H1 (cell line): ENCODE results near the gene TGIF1. TPM values are rescaled to one million over a fixed set of nuclear protein-coding genes. Genes with fewer than 3 reads are reported as not detected.

Experiments
- CTCF ChIA-PET: fragments of 300-600 bp; sonication (Branson Sonifier 250); formaldehyde crosslinking; loops from one replicate; lab custom pipeline; 2021; ENCODE audit not compliant: partially characterized antibody; lab: Charles Lee
- POLR2A ChIA-PET: fragments of 300-600 bp; sonication (Branson Sonifier 250); formaldehyde crosslinking; loops from one replicate; lab custom pipeline; 2021; ENCODE audit warnings: inconsistent platforms; ENCODE audit not compliant: partially characterized antibody; lab: Charles Lee
- DNase-seq, 2 experiments: peaks; one replicate each; pipeline versions ENCODE4 v3.0.0 to v3.0.0-alpha.2; 2010 to 2022; ENCODE audit warnings: low spot score in 2 of 2, low read depth in 1 of 2, mixed read lengths in 1 of 2
- FAIRE-seq: peaks from 2 replicates; lab custom pipeline; 2011; peaks lifted over from hg19 to GRCh38; lab: Jason Lieb, UNC
- H2AFZ ChIP-seq: 2 replicates; pipeline ENCODE4 v1.8.1; 2012; ENCODE audit warnings: low read length, inconsistent platforms
- H2AK5ac ChIP-seq: 2 replicates; pipeline ENCODE4 v1.6.1; 2013; ENCODE audit warnings: low read depth, low read length
- H2BK120ac ChIP-seq: replicated peaks from 2 replicates; pipeline ENCODE3; 2013; ENCODE audit warnings: low read depth, low read length, inconsistent platforms
- H2BK12ac ChIP-seq: 2 replicates; pipeline ENCODE4 v1.6.1; 2013; ENCODE audit warnings: low read depth, low read length
- H2BK15ac ChIP-seq: 2 replicates; pipeline ENCODE4 v1.6.1; 2013; ENCODE audit warnings: low read length
- H2BK20ac ChIP-seq: 2 replicates; pipeline ENCODE4 v1.6.1; 2013; ENCODE audit warnings: low read length
- H2BK5ac ChIP-seq: 2 replicates; pipeline ENCODE4 v1.6.1; 2013; ENCODE audit warnings: low read depth, low read length
- H3K14ac ChIP-seq: 2 replicates; pipeline ENCODE4 v1.6.1; 2013; ENCODE audit warnings: inconsistent platforms; ENCODE audit not compliant: insufficient read length
- H3K18ac ChIP-seq: 2 replicates; pipeline ENCODE4 v1.6.1; 2013; ENCODE audit warnings: low read length; ENCODE audit errors: extremely low read depth
- H3K23ac ChIP-seq: 2 replicates; pipeline ENCODE4 v1.6.1; 2013; ENCODE audit warnings: inconsistent platforms; ENCODE audit not compliant: insufficient read length
- H3K23me2 ChIP-seq: 2 replicates; pipeline ENCODE4 v1.6.1; 2013; ENCODE audit warnings: low read depth, low read length
- H3K27ac ChIP-seq: 2 replicates; pipeline ENCODE4 v1.6.1; 2011; ENCODE audit warnings: low read depth, low read length, inconsistent platforms
- H3K27me3 ChIP-seq, 4 experiments: replicated peaks in 1 of 4; 1 replicate in 1 of 4; 2 replicates in 3 of 4; pipeline versions ENCODE4 v1.6.1 to v1.8.1; 2011 to 2013; ENCODE audit warnings: low read length in 3 of 4, mild to moderate bottlenecking in 3 of 4, inconsistent platforms in 2 of 4, mixed read lengths in 2 of 4, moderate library complexity in 1 of 4; ENCODE audit not compliant: control insufficient read depth in 3 of 4, insufficient read depth in 3 of 4; ENCODE audit errors: extremely low read depth in 1 of 4
- H3K36me3 ChIP-seq, 4 experiments: 2 replicates each; pipeline versions ENCODE4 v1.6.1 to v1.8.1; 2011 to 2013; ENCODE audit warnings: mild to moderate bottlenecking in 4 of 4, low read length in 3 of 4, moderate library complexity in 2 of 4, control low read depth in 1 of 4, inconsistent platforms in 1 of 4; ENCODE audit not compliant: insufficient read depth in 4 of 4, control insufficient read depth in 2 of 4
- H3K4ac ChIP-seq: replicated peaks from 2 replicates; pipeline ENCODE3; 2013; ENCODE audit warnings: low read length, low read depth, mixed read lengths, inconsistent platforms; ENCODE audit not compliant: insufficient read length
- H3K4me1 ChIP-seq, 4 experiments: replicated peaks in 1 of 4; 1 replicate in 1 of 4; 2 replicates in 3 of 4; pipeline versions ENCODE4 v1.6.1 to v1.8.1; 2011 to 2013; ENCODE audit warnings: low read length in 3 of 4, inconsistent platforms in 2 of 4, mixed read lengths in 1 of 4; ENCODE audit not compliant: insufficient read depth in 4 of 4, control insufficient read depth in 3 of 4
- H3K4me2 ChIP-seq, 2 experiments: 2 replicates each; pipeline versions ENCODE4 v1.6.1 to v1.8.1; 2011 to 2013; ENCODE audit warnings: low read depth in 2 of 2, low read length in 2 of 2, control low read depth in 1 of 2, inconsistent platforms in 1 of 2, mild to moderate bottlenecking in 1 of 2; ENCODE audit not compliant: insufficient read depth in 1 of 2
- H3K4me3 ChIP-seq, 4 experiments: fragments of 200-600, 300-600 bp in 1 of 4; sonication (generic), shearing (Covaris generic), sonication (Bioruptor Twin) in 1 of 4; 2 replicates each; pipeline versions ENCODE4 v1.5.1 to v1.8.1; 2011 to 2016; ENCODE audit warnings: low read length in 4 of 4, low read depth in 3 of 4, control low read depth in 2 of 4, inconsistent platforms in 2 of 4, mild to moderate bottlenecking in 2 of 4, mixed read lengths in 1 of 4, moderate library complexity in 1 of 4; ENCODE audit not compliant: insufficient read depth in 2 of 4; ENCODE audit errors: extremely low read depth in 1 of 4
- H3K56ac ChIP-seq: replicated peaks from 2 replicates; pipeline ENCODE3; 2013; ENCODE audit warnings: low read depth, mild to moderate bottlenecking, mixed read lengths, low read length, inconsistent platforms; ENCODE audit not compliant: insufficient read length
- H3K79me1 ChIP-seq: 2 replicates; pipeline ENCODE4 v1.6.1; 2013; ENCODE audit warnings: low read depth, low read length, control low read depth
- H3K79me2 ChIP-seq, 2 experiments: 2 replicates each; pipeline versions ENCODE4 v1.6.1 to v1.8.1; 2012 to 2013; ENCODE audit warnings: low read length in 2 of 2, mild to moderate bottlenecking in 2 of 2, inconsistent platforms in 1 of 2; ENCODE audit not compliant: insufficient read depth in 2 of 2, control insufficient read depth in 1 of 2
- H3K9ac ChIP-seq, 4 experiments: replicated peaks in 1 of 4; 1 replicate in 1 of 4; 2 replicates in 3 of 4; pipeline versions ENCODE4 v1.6.1 to v1.8.1; 2011 to 2013; ENCODE audit warnings: low read depth in 3 of 4, low read length in 3 of 4, control low read depth in 2 of 4, mild to moderate bottlenecking in 2 of 4, moderate library complexity in 2 of 4, inconsistent platforms in 1 of 4; ENCODE audit errors: extremely low read depth in 1 of 4
- H3K9me3 ChIP-seq, 2 experiments: 2 replicates each; pipeline versions ENCODE4 v1.6.1 to v1.8.1; 2012 to 2013; ENCODE audit warnings: mild to moderate bottlenecking in 2 of 2, moderate library complexity in 2 of 2, control low read depth in 1 of 2, inconsistent platforms in 1 of 2, low read depth in 1 of 2, low read length in 1 of 2, mixed read lengths in 1 of 2; ENCODE audit not compliant: insufficient read depth in 2 of 2
- H4K20me1 ChIP-seq, 2 experiments: replicated peaks in 1 of 2; 2 replicates each; pipeline versions ENCODE3 to v1.8.1; 2011 to 2013; ENCODE audit warnings: inconsistent platforms in 2 of 2, low read length in 2 of 2, mild to moderate bottlenecking in 1 of 2; ENCODE audit not compliant: insufficient read depth in 2 of 2, control insufficient read depth in 1 of 2
- H4K5ac ChIP-seq: 2 replicates; pipeline ENCODE4 v1.6.1; 2013; ENCODE audit warnings: low read length, low read depth, mixed read lengths, inconsistent platforms; ENCODE audit not compliant: insufficient read length
- H4K8ac ChIP-seq: 2 replicates; pipeline ENCODE4 v1.8.0; 2013; ENCODE audit warnings: mild to moderate bottlenecking, moderate library complexity, low read length, inconsistent platforms; ENCODE audit not compliant: insufficient read depth; ENCODE audit errors: extremely low read depth
- H4K91ac ChIP-seq: replicated peaks from 2 replicates; pipeline ENCODE3; 2013; ENCODE audit warnings: low read length, mixed read lengths, inconsistent platforms; ENCODE audit not compliant: insufficient read length
- POLR2AphosphoS5 ChIP-seq: IDR thresholded peaks from 2 replicates; pipeline ENCODE4 v1.6.1; 2011; ENCODE audit warnings: low read depth, low read length
- SIX5 ChIP-seq: IDR thresholded peaks from 2 replicates; pipeline ENCODE4 v1.6.1; 2011; ENCODE audit warnings: mild to moderate bottlenecking, low read depth, low read length
- WGBS, 2 experiments: shearing (Covaris generic) in 1 of 2; methylation state at CpG; one replicate each; pipeline versions ENCODE4 v1.1.6 to v1.1.7; 2013 to 2015; ENCODE audit warnings: low lambda C conversion rate in 2 of 2, mixed read lengths in 2 of 2, inconsistent platforms in 1 of 2, low coverage in 1 of 2, missing lambda C conversion rate in 1 of 2; ENCODE audit not compliant: insufficient replicate concordance in 2 of 2, insufficient coverage in 1 of 2, insufficient read length in 1 of 2; ENCODE audit errors: extremely low coverage in 1 of 2, missing lambda C conversion rate in 1 of 2; 5-methylcytosine and 5-hydroxymethylcytosine counted together
- polyA plus RNA-seq, 7 experiments: library from polyadenylated mRNA; depleted of rRNA in 3 of 7; stranded (reverse) in 5 of 7; unstranded in 2 of 7; fragments of >200 nt in 5 of 7; fragments of 200-250 nt in 2 of 7; gene quantifications; 1 replicate in 5 of 7; 2 replicates in 1 of 7; 4 replicates in 1 of 7; pipeline versions ENCODE4 v1.2.1 to v1.2.3, GENCODE V29; 2011 to 2013; ENCODE audit warnings: missing spikeins in 2 of 7, mixed read lengths in 2 of 7
- total RNA-seq: library from RNA; stranded (reverse); fragmentation: NEBNext Ultra II Directional; extraction: Animal tissue kit (Norgen Biotek cat#: 25700); gene quantifications from 2 replicates; pipeline ENCODE4 v1.2.1, GENCODE V29; 2021

TGIF1 gene
- total and polyA plus RNA-seq, 2 of the 8 experiments (the other 6 are each of a cell fraction or from before 2014, with no cell fraction given) = 256 to 262 TPM

- peak overlapping the region; percentile 18; the same call in 1 of the 2 replicates for H4K8ac ChIP-seq
- peak overlapping the region; percentile 15; the same call in 1 of the 2 replicates for H3K18ac ChIP-seq
- 0 out of 2 replicates have a peak overlapping the region, but pooled peaks have one; percentile 4 for H2BK12ac ChIP-seq
- H3K79me2 ChIP-seq = peaks cover 17 to 74% of the 10 kb centered on the region in 2 experiments
- no peak overlapping the region for H2AK5ac ChIP-seq
- H2BK120ac ChIP-seq = no peak overlapping the region
- no peaks in the 10 kb centered on the region for H3K9me3 ChIP-seq
- no peak overlapping the region; a peak in 1 of 8 replicates for H3K4me3 ChIP-seq
- H3K4me1 ChIP-seq = peaks cover 11 to 26% (median 24%) of the 10 kb centered on the region in 4 experiments; a peak in 6 of 7 replicates
- H3K36me3 ChIP-seq = peaks cover 12 to 64% (median 36%) of the 10 kb centered on the region in 4 experiments
- H4K20me1 ChIP-seq = peaks cover 0 to 8% of the 10 kb centered on the region in 2 experiments
- 96% methylated on average over 15 of the region's 15 CpGs; no CpG with 5 or more reads in 1 of the 2 experiments for WGBS, 2 experiments
- no peak overlapping the region for H4K91ac ChIP-seq
- H3K27ac ChIP-seq = peak overlapping the region; percentile 47; the same call in 1 of the 2 replicates
- no peaks in the 10 kb centered on the region; the same call in 1 of the 2 replicates for H3K79me1 ChIP-seq
- H3K14ac ChIP-seq = no peak overlapping the region
- no peak for FAIRE-seq
- H3K23ac ChIP-seq = no peak overlapping the region
- H2AFZ ChIP-seq = no peak overlapping the region
- POLR2A ChIA-PET = interaction anchor here (0.7 to 8.2 kb wide), 6 partner anchors 10 to 209 kb away, joined by 3 to 58 read pairs (median 4); no protein-coding TSS in a partner anchor
- no peaks in the 10 kb centered on the region for H3K27me3 ChIP-seq
- no peak overlapping the region for H3K4ac ChIP-seq
- no peak for DNase-seq
- TF ChIP-seq POLR2AphosphoS5 (peak; percentile 44; the same call in 1 of the 2 replicates), SIX5 (no peak)
- H4K5ac ChIP-seq = peak overlapping the region; percentile 53
- CTCF ChIA-PET = interaction anchor here (0.6 to 6.7 kb wide), 16 partner anchors 10 to 209 kb away, joined by 3 to 56 read pairs (median 3); no protein-coding TSS in a partner anchor
- no peak overlapping the region for H3K56ac ChIP-seq
- H3K4me2 ChIP-seq = peak overlapping the region in 1 of 2 experiments; percentile 6; a peak in 1 of 4 replicates
- no peak overlapping the region for H2BK15ac ChIP-seq
- H2BK5ac ChIP-seq = no peak overlapping the region
- H2BK20ac ChIP-seq = no peak overlapping the region
- H3K23me2 ChIP-seq = peaks cover 7% of the 10 kb centered on the region; the same call in 1 of the 2 replicates
- no peak overlapping the region for H3K9ac ChIP-seq
Measured at GRCh38 chr18:3457261-3457724, 7.3 kb downstream of the TGIF1 start.
